Measurements from ENCODE around the gene GPAT3.

The GPAT3 gene

DNA sequence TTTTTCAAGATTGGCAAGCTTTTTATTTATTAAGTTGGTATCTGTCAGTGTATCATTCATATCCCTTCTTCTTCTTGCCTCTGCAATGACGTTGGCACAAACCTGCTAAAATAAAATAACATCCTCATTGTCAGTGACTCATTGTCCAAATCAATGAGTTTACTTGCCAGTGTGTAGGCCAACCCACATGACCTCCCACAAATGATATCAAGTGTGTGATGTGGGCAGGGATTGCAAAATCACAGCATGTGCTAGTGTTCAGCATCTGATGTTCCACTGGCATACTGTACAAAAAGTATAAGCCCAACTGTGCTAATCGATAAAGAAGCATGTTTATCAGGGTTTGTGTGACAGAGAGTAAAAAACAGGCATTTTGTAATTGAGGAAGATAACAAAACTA, 25.5 kb downstream of the GPAT3 start (continued):
- TF ChIP-seq, protein P1, sequence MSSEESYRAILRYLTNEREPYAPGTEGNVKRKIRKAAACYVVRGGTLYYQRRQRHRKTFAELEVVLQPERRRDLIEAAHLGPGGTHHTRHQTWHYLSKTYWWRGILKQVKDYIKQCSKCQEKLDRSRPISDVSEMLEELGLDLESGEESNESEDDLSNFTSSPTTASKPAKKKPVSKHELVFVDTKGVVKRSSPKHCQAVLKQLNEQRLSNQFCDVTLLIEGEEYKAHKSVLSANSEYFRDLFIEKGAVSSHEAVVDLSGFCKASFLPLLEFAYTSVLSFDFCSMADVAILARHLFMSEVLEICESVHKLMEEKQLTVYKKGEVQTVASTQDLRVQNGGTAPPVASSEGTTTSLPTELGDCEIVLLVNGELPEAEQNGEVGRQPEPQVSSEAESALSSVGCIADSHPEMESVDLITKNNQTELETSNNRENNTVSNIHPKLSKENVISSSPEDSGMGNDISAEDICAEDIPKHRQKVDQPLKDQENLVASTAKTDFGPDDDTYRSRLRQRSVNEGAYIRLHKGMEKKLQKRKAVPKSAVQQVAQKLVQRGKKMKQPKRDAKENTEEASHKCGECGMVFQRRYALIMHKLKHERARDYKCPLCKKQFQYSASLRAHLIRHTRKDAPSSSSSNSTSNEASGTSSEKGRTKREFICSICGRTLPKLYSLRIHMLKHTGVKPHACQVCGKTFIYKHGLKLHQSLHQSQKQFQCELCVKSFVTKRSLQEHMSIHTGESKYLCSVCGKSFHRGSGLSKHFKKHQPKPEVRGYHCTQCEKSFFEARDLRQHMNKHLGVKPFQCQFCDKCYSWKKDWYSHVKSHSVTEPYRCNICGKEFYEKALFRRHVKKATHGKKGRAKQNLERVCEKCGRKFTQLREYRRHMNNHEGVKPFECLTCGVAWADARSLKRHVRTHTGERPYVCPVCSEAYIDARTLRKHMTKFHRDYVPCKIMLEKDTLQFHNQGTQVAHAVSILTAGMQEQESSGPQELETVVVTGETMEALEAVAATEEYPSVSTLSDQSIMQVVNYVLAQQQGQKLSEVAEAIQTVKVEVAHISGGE (tag by site-specific recombination; conservative IDR thresholded peaks at IDR 0.05; ENCODE audit: low read depth), result no peak
- no peak for TF ChIP-seq ZNF121 (tag by site-specific recombination; IDR thresholded peaks at IDR 0.05)
- no peak for TF ChIP-seq ZNF561 (tag by site-specific recombination; IDR thresholded peaks at IDR 0.05; ENCODE audit: borderline replicate concordance)
- TF ChIP-seq ZNF510 (tag by site-specific recombination; IDR thresholded peaks at IDR 0.05; ENCODE audit: insufficient replicate concordance), result no peak
- no peak for TF ChIP-seq ZSCAN16 (tag by site-specific recombination; IDR thresholded peaks at IDR 0.05)
- no peak for TF ChIP-seq GLIS1 (tag by site-specific recombination; IDR thresholded peaks at IDR 0.05)
- peak; percentile 12; the same call in 1 of the 2 replicates for TF ChIP-seq ZNF600 (tag by site-specific recombination; IDR thresholded peaks at IDR 0.05)
- no peak for TF ChIP-seq ZFP3 (tag by site-specific recombination; IDR thresholded peaks at IDR 0.05; ENCODE audit: low read depth)
- TF ChIP-seq SCRT2 (tag by site-specific recombination; IDR thresholded peaks at IDR 0.05), result no peak
- no peak for TF ChIP-seq ZNF19 (tag by site-specific recombination; IDR thresholded peaks at IDR 0.05; ENCODE audit: low read depth)
- no peak for TF ChIP-seq ZNF157 (tag by site-specific recombination; IDR thresholded peaks at IDR 0.05)
- no peak for TF ChIP-seq ZNF248 (tag by site-specific recombination; IDR thresholded peaks at IDR 0.05)
- no peak for TF ChIP-seq ZNF335 (tag by site-specific recombination; conservative IDR thresholded peaks at IDR 0.05)
- TF ChIP-seq ZNF184 (tag by site-specific recombination; IDR thresholded peaks at IDR 0.05), result no peak
- no peak for TF ChIP-seq ZNF558 (tag by site-specific recombination; IDR thresholded peaks at IDR 0.05)
- no peak for TF ChIP-seq ZNF223 (tag by site-specific recombination; IDR thresholded peaks at IDR 0.05)
- TF ChIP-seq, protein P2, sequence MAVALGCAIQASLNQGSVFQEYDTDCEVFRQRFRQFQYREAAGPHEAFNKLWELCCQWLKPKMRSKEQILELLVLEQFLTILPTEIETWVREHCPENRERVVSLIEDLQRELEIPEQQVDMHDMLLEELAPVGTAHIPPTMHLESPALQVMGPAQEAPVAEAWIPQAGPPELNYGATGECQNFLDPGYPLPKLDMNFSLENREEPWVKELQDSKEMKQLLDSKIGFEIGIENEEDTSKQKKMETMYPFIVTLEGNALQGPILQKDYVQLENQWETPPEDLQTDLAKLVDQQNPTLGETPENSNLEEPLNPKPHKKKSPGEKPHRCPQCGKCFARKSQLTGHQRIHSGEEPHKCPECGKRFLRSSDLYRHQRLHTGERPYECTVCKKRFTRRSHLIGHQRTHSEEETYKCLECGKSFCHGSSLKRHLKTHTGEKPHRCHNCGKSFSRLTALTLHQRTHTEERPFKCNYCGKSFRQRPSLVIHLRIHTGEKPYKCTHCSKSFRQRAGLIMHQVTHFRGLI (tag by site-specific recombination; IDR thresholded peaks at IDR 0.05), result 0 out of 2 replicates have a peak, but pooled peaks have one; percentile 54
- no peak for TF ChIP-seq ZBTB1 (tag by site-specific recombination; IDR thresholded peaks at IDR 0.05)
- TF ChIP-seq ZNF354C (tag by site-specific recombination; IDR thresholded peaks at IDR 0.05; ENCODE audit: borderline replicate concordance, low read depth), result no peak
- TF ChIP-seq ZFP69B (tag by site-specific recombination; IDR thresholded peaks at IDR 0.05), result no peak
- TF ChIP-seq ZNF664 (tag by site-specific recombination; IDR thresholded peaks at IDR 0.05), result no peak
- TF ChIP-seq, protein P3, sequence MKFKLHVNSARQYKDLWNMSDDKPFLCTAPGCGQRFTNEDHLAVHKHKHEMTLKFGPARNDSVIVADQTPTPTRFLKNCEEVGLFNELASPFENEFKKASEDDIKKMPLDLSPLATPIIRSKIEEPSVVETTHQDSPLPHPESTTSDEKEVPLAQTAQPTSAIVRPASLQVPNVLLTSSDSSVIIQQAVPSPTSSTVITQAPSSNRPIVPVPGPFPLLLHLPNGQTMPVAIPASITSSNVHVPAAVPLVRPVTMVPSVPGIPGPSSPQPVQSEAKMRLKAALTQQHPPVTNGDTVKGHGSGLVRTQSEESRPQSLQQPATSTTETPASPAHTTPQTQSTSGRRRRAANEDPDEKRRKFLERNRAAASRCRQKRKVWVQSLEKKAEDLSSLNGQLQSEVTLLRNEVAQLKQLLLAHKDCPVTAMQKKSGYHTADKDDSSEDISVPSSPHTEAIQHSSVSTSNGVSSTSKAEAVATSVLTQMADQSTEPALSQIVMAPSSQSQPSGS (tag by site-specific recombination; IDR thresholded peaks at IDR 0.05; ENCODE audit: low read depth), result no peak
- no peak for TF ChIP-seq FEZF1 (tag by site-specific recombination; IDR thresholded peaks at IDR 0.05)
- TF ChIP-seq MYNN (tag by site-specific recombination; IDR thresholded peaks at IDR 0.05; ENCODE audit: borderline replicate concordance), result no peak
- no peak for TF ChIP-seq KLF16 (tag by site-specific recombination; IDR thresholded peaks at IDR 0.05)
- no peak for TF ChIP-seq ZNF621 (tag by site-specific recombination; IDR thresholded peaks at IDR 0.05)
- TF ChIP-seq HOXD13 (CRISPR knock-in tag; IDR thresholded peaks at IDR 0.05; ENCODE audit: borderline replicate concordance), result no peak
- TF ChIP-seq, protein P4, sequence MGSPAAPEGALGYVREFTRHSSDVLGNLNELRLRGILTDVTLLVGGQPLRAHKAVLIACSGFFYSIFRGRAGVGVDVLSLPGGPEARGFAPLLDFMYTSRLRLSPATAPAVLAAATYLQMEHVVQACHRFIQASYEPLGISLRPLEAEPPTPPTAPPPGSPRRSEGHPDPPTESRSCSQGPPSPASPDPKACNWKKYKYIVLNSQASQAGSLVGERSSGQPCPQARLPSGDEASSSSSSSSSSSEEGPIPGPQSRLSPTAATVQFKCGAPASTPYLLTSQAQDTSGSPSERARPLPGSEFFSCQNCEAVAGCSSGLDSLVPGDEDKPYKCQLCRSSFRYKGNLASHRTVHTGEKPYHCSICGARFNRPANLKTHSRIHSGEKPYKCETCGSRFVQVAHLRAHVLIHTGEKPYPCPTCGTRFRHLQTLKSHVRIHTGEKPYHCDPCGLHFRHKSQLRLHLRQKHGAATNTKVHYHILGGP (tag by site-specific recombination; IDR thresholded peaks at IDR 0.05), result no peak
- TF ChIP-seq ZIC2 (tag by site-specific recombination; IDR thresholded peaks at IDR 0.05), result no peak; the same call in 1 of the 2 replicates
- no peak for TF ChIP-seq ZNF350 (tag by site-specific recombination; IDR thresholded peaks at IDR 0.05)
- TF ChIP-seq SP3 (tag by site-specific recombination; IDR thresholded peaks at IDR 0.05), result peak; percentile 32; the same call in 1 of the 2 replicates
- no peak for TF ChIP-seq ZNF324 (tag by site-specific recombination; IDR thresholded peaks at IDR 0.05)
- no peak for TF ChIP-seq ZNF114 (tag by site-specific recombination; IDR thresholded peaks at IDR 0.05)
- TF ChIP-seq SP2 (tag by site-specific recombination; IDR thresholded peaks at IDR 0.05), result no peak
- TF ChIP-seq, protein P5, sequence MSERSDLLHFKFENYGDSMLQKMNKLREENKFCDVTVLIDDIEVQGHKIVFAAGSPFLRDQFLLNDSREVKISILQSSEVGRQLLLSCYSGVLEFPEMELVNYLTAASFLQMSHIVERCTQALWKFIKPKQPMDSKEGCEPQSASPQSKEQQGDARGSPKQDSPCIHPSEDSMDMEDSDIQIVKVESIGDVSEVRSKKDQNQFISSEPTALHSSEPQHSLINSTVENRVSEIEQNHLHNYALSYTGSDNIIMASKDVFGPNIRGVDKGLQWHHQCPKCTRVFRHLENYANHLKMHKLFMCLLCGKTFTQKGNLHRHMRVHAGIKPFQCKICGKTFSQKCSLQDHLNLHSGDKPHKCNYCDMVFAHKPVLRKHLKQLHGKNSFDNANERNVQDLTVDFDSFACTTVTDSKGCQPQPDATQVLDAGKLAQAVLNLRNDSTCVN (tag by site-specific recombination; optimal IDR thresholded peaks at IDR 0.05), result no peak
